Neural cell (in vitro differentiated cells): Measurements from ENCODE around the gene DOCK2. TPM values are rescaled to one million over a fixed set of nuclear protein-coding genes. Genes with fewer than 3 reads are reported as not detected.

Experiments
- H2AFZ ChIP-seq: fragments of 200-600, 300-800 bp; sonication (generic), shearing (Covaris generic); 2 replicates; pipeline ENCODE4 v1.6.0; 2014; ENCODE audit warnings: low read depth, mild to moderate bottlenecking, antibody characterized with exemption, low read length, moderate library complexity
- H3F3A ChIP-seq: fragments of 200-600 bp; shearing (Covaris generic); 2 replicates; pipeline ENCODE4 v1.6.1; 2016; ENCODE audit warnings: mild to moderate bottlenecking, moderate library complexity, mixed read lengths, antibody characterized with exemption, low read length; ENCODE audit not compliant: insufficient read depth, poor library complexity, severe bottlenecking
- H3K27ac ChIP-seq: fragments of 200-600, 300-800 bp; sonication (generic), shearing (Covaris generic); 2 replicates; pipeline ENCODE4 v1.5.1; 2014; ENCODE audit warnings: mild to moderate bottlenecking, low read length, moderate library complexity
- H3K27me3 ChIP-seq: fragments of 300-800, 200-600 bp; sonication (generic), shearing (Covaris generic); 2 replicates; pipeline ENCODE4 v1.6.0; 2014; ENCODE audit warnings: mild to moderate bottlenecking, low read depth, low read length, moderate library complexity; ENCODE audit not compliant: insufficient read depth
- H3K36me3 ChIP-seq: fragments of 300-800, 200-600 bp; sonication (generic), shearing (Covaris generic); 2 replicates; pipeline ENCODE4 v1.5.1; 2014; ENCODE audit warnings: mild to moderate bottlenecking, antibody characterized with exemption, low read length, moderate library complexity; ENCODE audit not compliant: insufficient read depth
- H3K4me2 ChIP-seq: fragments of 300-800, 200-600 bp; sonication (generic), shearing (Covaris generic); 2 replicates; pipeline ENCODE4 v1.6.0; 2014; ENCODE audit warnings: mild to moderate bottlenecking, low read length
- H3K4me3 ChIP-seq: fragments of 300-800, 200-600 bp; sonication (generic), shearing (Covaris generic); 2 replicates; pipeline ENCODE4 v1.5.1; 2014; ENCODE audit warnings: mild to moderate bottlenecking, low read length, moderate library complexity
- H3K79me2 ChIP-seq: fragments of 200-600 bp; shearing (Covaris generic); replicated peaks from 2 replicates; pipeline ENCODE4 v1.6.0; 2014; ENCODE audit warnings: mild to moderate bottlenecking, low read length, moderate library complexity; ENCODE audit not compliant: insufficient read depth
- H3K9ac ChIP-seq: fragments of 300-800, 200-600 bp; sonication (generic), shearing (Covaris generic); 2 replicates; pipeline ENCODE4 v1.6.1; 2016; ENCODE audit warnings: mild to moderate bottlenecking, low read length, mixed read lengths
- H3K9me2 ChIP-seq: fragments of 200-600 bp; shearing (Covaris generic); 2 replicates; pipeline ENCODE4 v1.6.1; 2016; ENCODE audit warnings: mild to moderate bottlenecking, low read length, mixed read lengths; ENCODE audit not compliant: insufficient read depth
- H3K9me3 ChIP-seq: fragments of 200-600, 300-800 bp; sonication (generic), shearing (Covaris generic); 2 replicates; pipeline ENCODE4 v1.6.1; 2016; ENCODE audit warnings: mild to moderate bottlenecking, mixed run types, low read length, moderate library complexity, mixed read lengths
- H4K20me1 ChIP-seq: fragments of 200-600 bp; shearing (Covaris generic); 2 replicates; pipeline ENCODE4 v1.6.1; 2016; ENCODE audit warnings: mild to moderate bottlenecking, mixed run types; ENCODE audit not compliant: insufficient read depth
- EP300 ChIP-seq: fragments of 450-650 bp; conservative IDR thresholded peaks from 2 replicates; pipeline ENCODE4 v1.6.1; 2014; ENCODE audit warnings: antibody characterized with exemption, mild to moderate bottlenecking, moderate library complexity; ENCODE audit not compliant: poor library complexity, severe bottlenecking
- EZH2 ChIP-seq: fragments of 200-600, 300-800 bp; shearing (Covaris generic), sonication (generic); IDR thresholded peaks from 2 replicates; pipeline ENCODE4 v1.6.1; 2014; ENCODE audit warnings: antibody characterized with exemption, low read length, borderline replicate concordance, mild to moderate bottlenecking; ENCODE audit not compliant: insufficient read depth, poor library complexity, severe bottlenecking
- MXI1 ChIP-seq: fragments of 450-650 bp; conservative IDR thresholded peaks from 2 replicates; pipeline ENCODE4 v1.6.1; 2014; ENCODE audit warnings: antibody characterized with exemption, mild to moderate bottlenecking; ENCODE audit not compliant: poor library complexity, severe bottlenecking
- POLR2AphosphoS5 ChIP-seq: IDR thresholded peaks from 2 replicates; pipeline ENCODE4 v1.6.1; 2012
- RAD21 ChIP-seq: fragments of 450-650 bp; conservative IDR thresholded peaks from 2 replicates; pipeline ENCODE4 v1.6.1; 2014; ENCODE audit warnings: antibody characterized with exemption, mild to moderate bottlenecking, moderate library complexity
- SMC3 ChIP-seq: fragments of 450-650 bp; conservative IDR thresholded peaks from 2 replicates; pipeline ENCODE4 v1.6.1; 2014; ENCODE audit warnings: antibody characterized with exemption, mild to moderate bottlenecking, moderate library complexity; ENCODE audit not compliant: poor library complexity
- TAF1 ChIP-seq: IDR thresholded peaks from 2 replicates; pipeline ENCODE4 v1.6.1; 2012; ENCODE audit warnings: low read depth
- polyA plus RNA-seq: library from polyadenylated mRNA; depleted of rRNA; stranded (reverse); fragments of >200 nt; gene quantifications from 2 replicates; pipeline ENCODE4 v1.2.3, GENCODE V29; 2014
- TF ChIP-seq, protein P1 (sequence below): IDR thresholded peaks from 2 replicates; pipeline ENCODE4 v1.6.1; 2012; ENCODE audit warnings: borderline replicate concordance
- TF ChIP-seq, protein P2 (sequence below): fragments of 450-650 bp; IDR thresholded peaks from 2 replicates; pipeline ENCODE4 v1.5.1; 2014; ENCODE audit warnings: antibody characterized with exemption, mild to moderate bottlenecking, moderate library complexity; ENCODE audit not compliant: poor library complexity, severe bottlenecking

Gene DOCK2
- polyA plus RNA-seq, 1 donor from 2014 or later: 0.15 TPM

DNA sequence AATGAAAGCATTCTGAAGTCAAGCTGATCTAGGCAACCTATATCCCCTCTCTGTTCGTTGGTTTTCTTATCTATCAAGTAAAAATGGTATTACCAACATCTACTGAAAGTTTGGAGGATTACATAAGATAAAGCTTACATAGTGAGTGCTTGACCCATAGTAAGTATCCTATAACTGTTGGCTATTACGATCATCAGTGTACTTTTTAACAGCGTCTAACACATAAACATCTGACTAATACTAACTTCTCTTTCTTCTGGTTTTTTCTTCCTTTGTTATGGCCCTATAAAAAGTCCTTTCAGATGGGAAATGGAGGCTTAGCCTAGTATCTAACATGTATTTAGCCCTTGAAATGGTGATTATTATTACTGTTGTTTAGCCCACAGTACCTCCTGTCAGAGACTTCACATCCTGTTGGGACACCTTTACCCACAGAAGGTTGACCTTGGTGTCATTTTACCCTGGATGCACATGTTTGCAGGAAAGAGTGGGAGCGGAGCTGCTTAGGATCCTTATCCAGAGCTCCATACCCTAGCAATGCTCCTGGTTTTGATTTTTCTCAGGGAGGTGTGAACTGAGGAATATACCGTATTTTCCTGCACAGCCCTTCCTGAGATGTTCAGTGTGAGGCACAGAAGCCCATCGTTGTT, 337.2 kb downstream of the DOCK2 start:
- no peak overlapping the region for H3K9ac ChIP-seq
- no peak overlapping the region for H2AFZ ChIP-seq
- no peak overlapping the region for H3K4me2 ChIP-seq
- no peak for TF ChIP-seq SMC3
- no peak for TF ChIP-seq POLR2AphosphoS5
- no peaks in the 10 kb centered on the region for H3K9me2 ChIP-seq
- no peak overlapping the region for H3K27ac ChIP-seq
- no peaks in the 10 kb centered on the region for H4K20me1 ChIP-seq
- no peaks in the 10 kb centered on the region for H3F3A ChIP-seq
- no peaks in the 10 kb centered on the region for H3K79me2 ChIP-seq
- no peaks in the 10 kb centered on the region for H3K9me3 ChIP-seq
- no peak overlapping the region for H3K4me3 ChIP-seq
- H3K36me3 ChIP-seq: no peaks in the 10 kb centered on the region
- H3K27me3 ChIP-seq: no peaks in the 10 kb centered on the region

DNA sequence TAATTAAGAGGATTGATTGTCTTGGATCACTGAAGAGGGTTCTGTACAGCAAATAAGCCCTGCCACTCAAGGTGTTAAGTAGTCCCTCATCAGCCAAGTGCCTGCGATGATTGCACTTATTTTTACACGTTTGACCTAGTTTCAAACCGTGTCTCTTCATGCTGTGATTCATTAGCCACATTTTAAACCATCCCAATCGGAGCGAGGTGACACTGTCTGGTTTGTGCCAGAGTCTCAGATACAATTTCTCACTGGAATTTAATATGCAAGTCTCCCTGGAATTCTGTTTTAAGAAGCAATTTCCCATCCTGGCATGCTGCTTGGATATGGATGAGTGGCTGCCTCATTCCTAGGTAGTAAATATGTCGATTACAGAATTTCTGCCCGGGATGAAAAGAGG, 341.6 kb downstream of the DOCK2 start:
- Histone ChIP-seq H4K20me1 (no peaks in the 10 kb centered on the region), H3K9ac (no peak overlapping the region), H3K27ac (peak overlapping the region; percentile 9), H3K4me3 (peak overlapping the region; percentile 60), H3F3A (no peaks in the 10 kb centered on the region), H3K9me2 (no peaks in the 10 kb centered on the region), H3K27me3 (no peaks in the 10 kb centered on the region), H3K36me3 (no peaks in the 10 kb centered on the region), H3K4me2 (peak overlapping the region; percentile 23), H3K79me2 (no peaks in the 10 kb centered on the region), H3K9me3 (no peaks in the 10 kb centered on the region), H2AFZ (no peak overlapping the region)
- TF ChIP-seq, protein P1, sequence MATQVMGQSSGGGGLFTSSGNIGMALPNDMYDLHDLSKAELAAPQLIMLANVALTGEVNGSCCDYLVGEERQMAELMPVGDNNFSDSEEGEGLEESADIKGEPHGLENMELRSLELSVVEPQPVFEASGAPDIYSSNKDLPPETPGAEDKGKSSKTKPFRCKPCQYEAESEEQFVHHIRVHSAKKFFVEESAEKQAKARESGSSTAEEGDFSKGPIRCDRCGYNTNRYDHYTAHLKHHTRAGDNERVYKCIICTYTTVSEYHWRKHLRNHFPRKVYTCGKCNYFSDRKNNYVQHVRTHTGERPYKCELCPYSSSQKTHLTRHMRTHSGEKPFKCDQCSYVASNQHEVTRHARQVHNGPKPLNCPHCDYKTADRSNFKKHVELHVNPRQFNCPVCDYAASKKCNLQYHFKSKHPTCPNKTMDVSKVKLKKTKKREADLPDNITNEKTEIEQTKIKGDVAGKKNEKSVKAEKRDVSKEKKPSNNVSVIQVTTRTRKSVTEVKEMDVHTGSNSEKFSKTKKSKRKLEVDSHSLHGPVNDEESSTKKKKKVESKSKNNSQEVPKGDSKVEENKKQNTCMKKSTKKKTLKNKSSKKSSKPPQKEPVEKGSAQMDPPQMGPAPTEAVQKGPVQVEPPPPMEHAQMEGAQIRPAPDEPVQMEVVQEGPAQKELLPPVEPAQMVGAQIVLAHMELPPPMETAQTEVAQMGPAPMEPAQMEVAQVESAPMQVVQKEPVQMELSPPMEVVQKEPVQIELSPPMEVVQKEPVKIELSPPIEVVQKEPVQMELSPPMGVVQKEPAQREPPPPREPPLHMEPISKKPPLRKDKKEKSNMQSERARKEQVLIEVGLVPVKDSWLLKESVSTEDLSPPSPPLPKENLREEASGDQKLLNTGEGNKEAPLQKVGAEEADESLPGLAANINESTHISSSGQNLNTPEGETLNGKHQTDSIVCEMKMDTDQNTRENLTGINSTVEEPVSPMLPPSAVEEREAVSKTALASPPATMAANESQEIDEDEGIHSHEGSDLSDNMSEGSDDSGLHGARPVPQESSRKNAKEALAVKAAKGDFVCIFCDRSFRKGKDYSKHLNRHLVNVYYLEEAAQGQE: peak; percentile 62
- no peak for TF ChIP-seq TAF1

DNA sequence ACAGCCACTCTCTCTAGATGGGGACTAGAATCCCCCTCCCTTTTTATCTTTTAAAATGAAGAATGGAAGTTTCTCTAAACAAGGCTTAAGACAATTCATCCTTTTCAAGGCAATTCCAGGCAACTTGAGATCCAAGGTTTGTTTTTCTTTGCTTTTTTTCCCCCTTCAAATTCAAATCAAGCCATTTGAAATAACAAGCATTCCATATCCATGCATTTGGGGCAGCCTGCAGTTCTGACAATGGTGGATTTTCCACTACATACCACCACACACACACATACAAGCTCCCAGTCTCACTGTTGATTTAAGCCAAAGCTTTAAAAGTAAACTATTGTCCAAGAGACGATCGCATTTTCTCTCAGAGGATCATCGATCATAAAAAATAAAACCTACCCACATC, 342.8 kb downstream of the DOCK2 start:
- peak overlapping the region; percentile 60 for H3K4me3 ChIP-seq
- no peaks in the 10 kb centered on the region for H3K9me2 ChIP-seq
- no peaks in the 10 kb centered on the region for H3K27me3 ChIP-seq
- peak overlapping the region; percentile 35 for H3K9ac ChIP-seq
- H2AFZ ChIP-seq: peak overlapping the region; percentile 22
- peak overlapping the region; percentile 65 for H3K4me2 ChIP-seq
- TF ChIP-seq POLR2AphosphoS5 (no peak), MXI1 (no peak), RAD21 (no peak), EP300 (no peak), EZH2 (no peak), TAF1 (no peak), SMC3 (no peak)
- TF ChIP-seq, protein P1: no peak
- TF ChIP-seq, protein P2, sequence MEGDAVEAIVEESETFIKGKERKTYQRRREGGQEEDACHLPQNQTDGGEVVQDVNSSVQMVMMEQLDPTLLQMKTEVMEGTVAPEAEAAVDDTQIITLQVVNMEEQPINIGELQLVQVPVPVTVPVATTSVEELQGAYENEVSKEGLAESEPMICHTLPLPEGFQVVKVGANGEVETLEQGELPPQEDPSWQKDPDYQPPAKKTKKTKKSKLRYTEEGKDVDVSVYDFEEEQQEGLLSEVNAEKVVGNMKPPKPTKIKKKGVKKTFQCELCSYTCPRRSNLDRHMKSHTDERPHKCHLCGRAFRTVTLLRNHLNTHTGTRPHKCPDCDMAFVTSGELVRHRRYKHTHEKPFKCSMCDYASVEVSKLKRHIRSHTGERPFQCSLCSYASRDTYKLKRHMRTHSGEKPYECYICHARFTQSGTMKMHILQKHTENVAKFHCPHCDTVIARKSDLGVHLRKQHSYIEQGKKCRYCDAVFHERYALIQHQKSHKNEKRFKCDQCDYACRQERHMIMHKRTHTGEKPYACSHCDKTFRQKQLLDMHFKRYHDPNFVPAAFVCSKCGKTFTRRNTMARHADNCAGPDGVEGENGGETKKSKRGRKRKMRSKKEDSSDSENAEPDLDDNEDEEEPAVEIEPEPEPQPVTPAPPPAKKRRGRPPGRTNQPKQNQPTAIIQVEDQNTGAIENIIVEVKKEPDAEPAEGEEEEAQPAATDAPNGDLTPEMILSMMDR: no peak
- no peaks in the 10 kb centered on the region for H3F3A ChIP-seq
- no peaks in the 10 kb centered on the region for H3K36me3 ChIP-seq
- H3K27ac ChIP-seq: no peak overlapping the region
- no peaks in the 10 kb centered on the region for H3K79me2 ChIP-seq
- no peaks in the 10 kb centered on the region for H4K20me1 ChIP-seq
- no peaks in the 10 kb centered on the region for H3K9me3 ChIP-seq
